HepG2 (cell line): ENCODE results near the gene VPS11. TPM values are rescaled to one million over a fixed set of nuclear protein-coding genes. Genes with fewer than 3 reads are reported as not detected.

Source experiments
- ATAC-seq: fragments of 200-7000 bp; cut with Tn5 transposase; 3 replicates; pipeline ENCODE4 v1.9.1; 2020; ENCODE audit warnings: mild to moderate bottlenecking, moderate library complexity
- BruUV-seq: library from RNA; stranded (reverse); fragments of 400-500 nt; replicated peaks from 2 replicates; lab custom pipeline; 2021; lab: Mats Ljungman, UMichigan
- CTCF ChIA-PET: fragments of 300-600 bp; formaldehyde crosslinking; extraction: SDS; loops from one replicate; lab custom pipeline; 2021; ENCODE audit warnings: low total read pairs, inconsistent platforms, low intra/inter-chr PET ratio; lab: Yijun Ruan, JAX
- POLR2A ChIA-PET: fragments of 350-600 bp; sonication (Branson Sonifier 250); formaldehyde crosslinking; loops from one replicate; lab custom pipeline; 2020; ENCODE audit warnings: antibody characterized with exemption, inconsistent platforms; lab: Yijun Ruan, JAX
- DNase-seq: peaks from one replicate; pipeline ENCODE4 v3.0.0-alpha.2; 2015; ENCODE audit warnings: low spot score
- FAIRE-seq: peaks from 3 replicates; lab custom pipeline; 2011; peaks lifted over from hg19 to GRCh38; lab: Jason Lieb, UNC
- H2AFZ ChIP-seq: one replicate; pipeline ENCODE4 v1.6.1; 2011; ENCODE audit warnings: low read length, inconsistent platforms
- H3K27ac ChIP-seq: fragments of 300-600 bp; 3 replicates; pipeline ENCODE4 v1.8.0; 2011; ENCODE audit warnings: mixed run types, mild to moderate bottlenecking, mixed read lengths, low read length, inconsistent platforms; ENCODE audit not compliant: insufficient read depth; ENCODE audit errors: extremely low read length
- H3K27me3 ChIP-seq, 2 experiments: fragments of 200-600 bp in 1 of 2; 2 replicates in 1 of 2; 3 replicates in 1 of 2; pipeline versions ENCODE4 v1.6.0 to v1.8.0; 2011; ENCODE audit warnings: low read length in 2 of 2, mild to moderate bottlenecking in 2 of 2, moderate library complexity in 2 of 2, inconsistent platforms in 1 of 2; ENCODE audit not compliant: insufficient read depth in 2 of 2, control insufficient read depth in 1 of 2
- H3K36me3 ChIP-seq, 2 experiments: fragments of 200-600 bp in 1 of 2; replicated peaks in 1 of 2; 2 replicates in 1 of 2; 3 replicates in 1 of 2; pipeline versions ENCODE4 v1.5.1 to v1.8.0; 2011; ENCODE audit warnings: low read length in 2 of 2, inconsistent platforms in 1 of 2; ENCODE audit not compliant: insufficient read depth in 2 of 2, control insufficient read depth in 1 of 2
- H3K4me1 ChIP-seq: 2 replicates; pipeline ENCODE4 v1.5.1; 2012; ENCODE audit warnings: low read length, inconsistent platforms; ENCODE audit not compliant: insufficient read depth
- H3K4me2 ChIP-seq: 2 replicates; pipeline ENCODE4 v1.6.0; 2011; ENCODE audit warnings: low read depth, low read length, inconsistent platforms
- H3K4me3 ChIP-seq, 3 experiments: fragments of 200-600 bp in 1 of 3; sonication (generic), shearing (Covaris generic) in 1 of 3; replicated peaks in 1 of 3; 2 replicates each; pipeline ENCODE4 v1.5.1; 2011 to 2016; ENCODE audit warnings: low read length in 3 of 3, inconsistent platforms in 2 of 3, low read depth in 2 of 3, mild to moderate bottlenecking in 2 of 3, control low read depth in 1 of 3, mixed read lengths in 1 of 3; ENCODE audit not compliant: insufficient read depth in 1 of 3
- H3K79me2 ChIP-seq: one replicate; pipeline ENCODE4 v1.6.1; 2011; ENCODE audit warnings: low read length, inconsistent platforms; ENCODE audit not compliant: insufficient read depth
- H3K9ac ChIP-seq: 2 replicates; pipeline ENCODE4 v1.6.0; 2011; ENCODE audit warnings: mild to moderate bottlenecking, low read depth, low read length, inconsistent platforms; ENCODE audit not compliant: insufficient read depth
- H3K9me3 ChIP-seq: 2 replicates; pipeline ENCODE4 v1.5.1; 2012; ENCODE audit warnings: mild to moderate bottlenecking, low read length
- H4K20me1 ChIP-seq: 2 replicates; pipeline ENCODE4 v1.6.0; 2011; ENCODE audit warnings: inconsistent platforms, mild to moderate bottlenecking, low read length, moderate library complexity; ENCODE audit not compliant: insufficient read depth
- FLYWCH1 ChIP-seq: sonication (generic); formaldehyde crosslinking; IDR thresholded peaks from 2 replicates; pipeline ENCODE4 v1.8.1; 2023; ENCODE audit warnings: mild to moderate bottlenecking, missing genetic modification reagents
- IKZF4 ChIP-seq: sonication (generic); formaldehyde crosslinking; IDR thresholded peaks from 2 replicates; pipeline ENCODE4 v1.5.1; 2020; ENCODE audit warnings: borderline replicate concordance, mild to moderate bottlenecking, low read depth, missing genetic modification reagents; ENCODE audit errors: not compliant biosample characterization
- MYNN ChIP-seq: sonication (generic); formaldehyde crosslinking; IDR thresholded peaks from 2 replicates; pipeline ENCODE4 v1.4.0; 2020; ENCODE audit warnings: mild to moderate bottlenecking, low read depth, missing genetic modification reagents
- NFRKB ChIP-seq: fragments of 450-650 bp; IDR thresholded peaks from 2 replicates; pipeline ENCODE4 v1.6.1; 2017
- TSC22D2 ChIP-seq: sonication (generic); formaldehyde crosslinking; IDR thresholded peaks from 2 replicates; pipeline ENCODE4 v1.5.1; 2020; ENCODE audit warnings: missing genetic modification reagents, mild to moderate bottlenecking, borderline replicate concordance
- ZBTB8A ChIP-seq: sonication (generic); formaldehyde crosslinking; IDR thresholded peaks from 2 replicates; pipeline ENCODE4 v1.4.0; 2020; ENCODE audit warnings: mild to moderate bottlenecking, low read depth, missing genetic modification reagents, borderline replicate concordance
- ZMYM2 ChIP-seq: sonication (generic); formaldehyde crosslinking; IDR thresholded peaks from 2 replicates; pipeline ENCODE4 v1.8.0; 2022; ENCODE audit warnings: mild to moderate bottlenecking, missing genetic modification reagents
- ZNF746 ChIP-seq: sonication (generic); formaldehyde crosslinking; IDR thresholded peaks from 2 replicates; pipeline ENCODE4 v1.8.0; 2022; ENCODE audit warnings: mild to moderate bottlenecking, missing genetic modification reagents
- WGBS: methylation state at CpG from one replicate; pipeline ENCODE4 v1.1.6; 2017; ENCODE audit warnings: low lambda C conversion rate; 5-methylcytosine and 5-hydroxymethylcytosine counted together
- in situ Hi-C: cut with HindIII; loops from 2 replicates; pipeline ENCODE4 v1.10.0; 2017; ENCODE audit warnings: low pct_unique_long_range_greater_than_20kb; ENCODE audit not compliant: extremely low pct_ligation_motif_present
- intact Hi-C: fragments of 100-400 bp; cut with micrococcal nuclease; formaldehyde crosslinking; loops from one replicate; pipeline ENCODE4 v1.10.0; 2022; ENCODE audit not compliant: unreplicated experiment
- polyA plus RNA-seq, 8 experiments: library from polyadenylated mRNA; depleted of rRNA in 3 of 8; stranded (reverse) in 7 of 8; unstranded in 1 of 8; fragments of >200 nt; fragmentation: Illumina TruSeq in 4 of 8; extraction: Trizol in 4 of 8; gene quantifications; 2 replicates each; pipeline versions ENCODE4 v1.2.1 to v1.2.3, GENCODE V29; 2011 to 2016; ENCODE audit warnings: low read depth in 4 of 8, missing spikeins in 1 of 8, mixed read lengths in 1 of 8; ENCODE audit not compliant: insufficient read depth in 1 of 8
- total RNA-seq, 5 experiments: library from RNA; depleted of rRNA; stranded (reverse); fragments of >200 nt; fragmentation: Illumina TruSeq; extraction: Trizol; gene quantifications; 2 replicates each; pipeline ENCODE4 v1.2.3, GENCODE V29; 2016; ENCODE audit warnings: low read depth in 1 of 5
- TF ChIP-seq, protein P1 (sequence below): sonication (generic); formaldehyde crosslinking; IDR thresholded peaks from 2 replicates; pipeline ENCODE4 v1.4.0; 2020; ENCODE audit warnings: mild to moderate bottlenecking, missing genetic modification reagents
- TF ChIP-seq, protein P2 (sequence below): sonication (generic); formaldehyde crosslinking; IDR thresholded peaks from 2 replicates; pipeline ENCODE4 v1.8.1; 2023; ENCODE audit warnings: mild to moderate bottlenecking, missing genetic modification reagents
- TF ChIP-seq, protein P3 (sequence below): sonication (generic); formaldehyde crosslinking; IDR thresholded peaks from 2 replicates; pipeline ENCODE4 v1.5.1; 2020; ENCODE audit warnings: mild to moderate bottlenecking, missing genetic modification reagents, moderate library complexity

Gene VPS11
- total and polyA plus RNA-seq, 2 of the 13 experiments (the other 11 are each of a cell fraction or from before 2014, with no cell fraction given) = 13.7 to 21.6 TPM

DNA sequence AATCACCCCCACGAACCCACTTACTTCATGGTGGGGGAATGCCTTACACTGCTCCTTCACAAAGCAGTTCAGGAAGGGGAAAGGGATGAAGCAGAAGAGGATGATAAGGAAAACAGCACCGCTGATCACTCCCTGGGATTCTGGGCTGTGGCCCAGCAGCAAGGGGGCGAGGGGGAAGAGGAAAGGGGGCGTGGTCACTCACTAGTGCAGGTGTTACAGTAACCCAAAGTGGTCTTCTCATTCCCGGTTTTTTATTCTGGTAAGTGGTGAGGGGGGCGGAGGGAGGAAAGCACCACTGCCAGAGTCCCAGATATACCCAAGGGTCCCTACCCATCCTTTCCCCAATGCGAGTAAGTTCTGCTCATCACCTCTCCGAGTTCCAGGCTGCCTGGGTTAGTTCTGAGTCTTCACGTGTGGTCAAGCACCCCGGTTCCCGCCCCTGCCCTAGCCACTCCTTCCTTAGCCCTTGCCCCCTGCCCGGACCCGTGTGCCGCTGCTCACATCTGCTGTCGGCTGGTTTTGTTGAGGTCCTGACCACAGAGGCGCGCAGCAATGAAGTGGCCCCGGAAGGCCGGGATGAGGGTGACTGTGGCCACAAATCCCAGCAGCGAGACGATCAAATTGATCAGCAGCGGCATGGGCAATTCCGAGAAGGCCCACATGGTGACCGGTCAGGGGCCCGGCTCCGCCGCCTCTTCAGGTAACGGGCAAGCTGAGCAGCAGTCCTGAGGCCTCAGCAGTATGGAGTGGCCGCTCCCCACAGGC is 33.6 kb downstream of the VPS11 start:
- Histone ChIP-seq H3K4me2 (peak overlapping the region; percentile 96), H3K9me3 (no peaks in the 10 kb centered on the region), H3K27me3 (no peaks in the 10 kb centered on the region; a peak in 1 of 5 replicates), H3K36me3 (peaks cover 10 to 26% of the 10 kb centered on the region in 2 experiments; a peak in 4 of 5 replicates), H3K4me3 (peak overlapping the region; percentile 77 to 91 (median 86)), H3K4me1 (peaks cover 30% of the 10 kb centered on the region), H3K79me2 (peaks cover 15% of the 10 kb centered on the region), H2AFZ (peak overlapping the region; percentile 94), H3K9ac (peak overlapping the region; percentile 93), H3K27ac (peak overlapping the region; percentile 97), H4K20me1 (no peaks in the 10 kb centered on the region)
- POLR2A ChIA-PET = interaction anchor here (0.7 to 2.0 kb wide), 10 partner anchors 16 to 309 kb away, joined by 3 to 47 read pairs (median 7); partner anchors contain the start of genes CENATAC, HINFP, HMBS and NLRX1
- DNase-seq = peak; percentile 38
- in situ Hi-C loops = no loop called here
- TSS peak; percentile 67 for BruUV-seq
- ATAC-seq = peak; percentile 68
- 2% methylated on average over 12 of the region's 29 CpGs for WGBS
- no peak for FAIRE-seq
- intact Hi-C loops = loop anchor here (2.0 kb wide), 1 partner anchor 20 kb away; the partner anchor contains the start of gene HINFP
- CTCF ChIA-PET = interaction anchor here (1.1 kb wide), 1 partner anchor 33 kb away, joined by 3 read pairs; no protein-coding TSS in a partner anchor
- TF ChIP-seq ZNF746 (CRISPR knock-in tag) = 0 out of 2 replicates have a peak, but pooled peaks have one; percentile 29
- TF ChIP-seq IKZF4 (CRISPR knock-in tag) = no peak
- TF ChIP-seq, protein P1, sequence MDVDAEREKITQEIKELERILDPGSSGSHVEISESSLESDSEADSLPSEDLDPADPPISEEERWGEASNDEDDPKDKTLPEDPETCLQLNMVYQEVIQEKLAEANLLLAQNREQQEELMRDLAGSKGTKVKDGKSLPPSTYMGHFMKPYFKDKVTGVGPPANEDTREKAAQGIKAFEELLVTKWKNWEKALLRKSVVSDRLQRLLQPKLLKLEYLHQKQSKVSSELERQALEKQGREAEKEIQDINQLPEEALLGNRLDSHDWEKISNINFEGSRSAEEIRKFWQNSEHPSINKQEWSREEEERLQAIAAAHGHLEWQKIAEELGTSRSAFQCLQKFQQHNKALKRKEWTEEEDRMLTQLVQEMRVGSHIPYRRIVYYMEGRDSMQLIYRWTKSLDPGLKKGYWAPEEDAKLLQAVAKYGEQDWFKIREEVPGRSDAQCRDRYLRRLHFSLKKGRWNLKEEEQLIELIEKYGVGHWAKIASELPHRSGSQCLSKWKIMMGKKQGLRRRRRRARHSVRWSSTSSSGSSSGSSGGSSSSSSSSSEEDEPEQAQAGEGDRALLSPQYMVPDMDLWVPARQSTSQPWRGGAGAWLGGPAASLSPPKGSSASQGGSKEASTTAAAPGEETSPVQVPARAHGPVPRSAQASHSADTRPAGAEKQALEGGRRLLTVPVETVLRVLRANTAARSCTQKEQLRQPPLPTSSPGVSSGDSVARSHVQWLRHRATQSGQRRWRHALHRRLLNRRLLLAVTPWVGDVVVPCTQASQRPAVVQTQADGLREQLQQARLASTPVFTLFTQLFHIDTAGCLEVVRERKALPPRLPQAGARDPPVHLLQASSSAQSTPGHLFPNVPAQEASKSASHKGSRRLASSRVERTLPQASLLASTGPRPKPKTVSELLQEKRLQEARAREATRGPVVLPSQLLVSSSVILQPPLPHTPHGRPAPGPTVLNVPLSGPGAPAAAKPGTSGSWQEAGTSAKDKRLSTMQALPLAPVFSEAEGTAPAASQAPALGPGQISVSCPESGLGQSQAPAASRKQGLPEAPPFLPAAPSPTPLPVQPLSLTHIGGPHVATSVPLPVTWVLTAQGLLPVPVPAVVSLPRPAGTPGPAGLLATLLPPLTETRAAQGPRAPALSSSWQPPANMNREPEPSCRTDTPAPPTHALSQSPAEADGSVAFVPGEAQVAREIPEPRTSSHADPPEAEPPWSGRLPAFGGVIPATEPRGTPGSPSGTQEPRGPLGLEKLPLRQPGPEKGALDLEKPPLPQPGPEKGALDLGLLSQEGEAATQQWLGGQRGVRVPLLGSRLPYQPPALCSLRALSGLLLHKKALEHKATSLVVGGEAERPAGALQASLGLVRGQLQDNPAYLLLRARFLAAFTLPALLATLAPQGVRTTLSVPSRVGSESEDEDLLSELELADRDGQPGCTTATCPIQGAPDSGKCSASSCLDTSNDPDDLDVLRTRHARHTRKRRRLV = no peak
- TF ChIP-seq, protein P2, sequence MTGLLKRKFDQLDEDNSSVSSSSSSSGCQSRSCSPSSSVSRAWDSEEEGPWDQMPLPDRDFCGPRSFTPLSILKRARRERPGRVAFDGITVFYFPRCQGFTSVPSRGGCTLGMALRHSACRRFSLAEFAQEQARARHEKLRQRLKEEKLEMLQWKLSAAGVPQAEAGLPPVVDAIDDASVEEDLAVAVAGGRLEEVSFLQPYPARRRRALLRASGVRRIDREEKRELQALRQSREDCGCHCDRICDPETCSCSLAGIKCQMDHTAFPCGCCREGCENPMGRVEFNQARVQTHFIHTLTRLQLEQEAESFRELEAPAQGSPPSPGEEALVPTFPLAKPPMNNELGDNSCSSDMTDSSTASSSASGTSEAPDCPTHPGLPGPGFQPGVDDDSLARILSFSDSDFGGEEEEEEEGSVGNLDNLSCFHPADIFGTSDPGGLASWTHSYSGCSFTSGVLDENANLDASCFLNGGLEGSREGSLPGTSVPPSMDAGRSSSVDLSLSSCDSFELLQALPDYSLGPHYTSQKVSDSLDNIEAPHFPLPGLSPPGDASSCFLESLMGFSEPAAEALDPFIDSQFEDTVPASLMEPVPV (CRISPR knock-in tag) = 0 out of 2 replicates have a peak, but pooled peaks have one; percentile 2
- TF ChIP-seq ZBTB8A (CRISPR knock-in tag) = no peak
- TF ChIP-seq, protein P3, sequence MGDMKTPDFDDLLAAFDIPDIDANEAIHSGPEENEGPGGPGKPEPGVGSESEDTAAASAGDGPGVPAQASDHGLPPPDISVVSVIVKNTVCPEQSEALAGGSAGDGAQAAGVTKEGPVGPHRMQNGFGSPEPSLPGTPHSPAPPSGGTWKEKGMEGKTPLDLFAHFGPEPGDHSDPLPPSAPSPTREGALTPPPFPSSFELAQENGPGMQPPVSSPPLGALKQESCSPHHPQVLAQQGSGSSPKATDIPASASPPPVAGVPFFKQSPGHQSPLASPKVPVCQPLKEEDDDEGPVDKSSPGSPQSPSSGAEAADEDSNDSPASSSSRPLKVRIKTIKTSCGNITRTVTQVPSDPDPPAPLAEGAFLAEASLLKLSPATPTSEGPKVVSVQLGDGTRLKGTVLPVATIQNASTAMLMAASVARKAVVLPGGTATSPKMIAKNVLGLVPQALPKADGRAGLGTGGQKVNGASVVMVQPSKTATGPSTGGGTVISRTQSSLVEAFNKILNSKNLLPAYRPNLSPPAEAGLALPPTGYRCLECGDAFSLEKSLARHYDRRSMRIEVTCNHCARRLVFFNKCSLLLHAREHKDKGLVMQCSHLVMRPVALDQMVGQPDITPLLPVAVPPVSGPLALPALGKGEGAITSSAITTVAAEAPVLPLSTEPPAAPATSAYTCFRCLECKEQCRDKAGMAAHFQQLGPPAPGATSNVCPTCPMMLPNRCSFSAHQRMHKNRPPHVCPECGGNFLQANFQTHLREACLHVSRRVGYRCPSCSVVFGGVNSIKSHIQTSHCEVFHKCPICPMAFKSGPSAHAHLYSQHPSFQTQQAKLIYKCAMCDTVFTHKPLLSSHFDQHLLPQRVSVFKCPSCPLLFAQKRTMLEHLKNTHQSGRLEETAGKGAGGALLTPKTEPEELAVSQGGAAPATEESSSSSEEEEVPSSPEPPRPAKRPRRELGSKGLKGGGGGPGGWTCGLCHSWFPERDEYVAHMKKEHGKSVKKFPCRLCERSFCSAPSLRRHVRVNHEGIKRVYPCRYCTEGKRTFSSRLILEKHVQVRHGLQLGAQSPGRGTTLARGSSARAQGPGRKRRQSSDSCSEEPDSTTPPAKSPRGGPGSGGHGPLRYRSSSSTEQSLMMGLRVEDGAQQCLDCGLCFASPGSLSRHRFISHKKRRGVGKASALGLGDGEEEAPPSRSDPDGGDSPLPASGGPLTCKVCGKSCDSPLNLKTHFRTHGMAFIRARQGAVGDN = peak; percentile 82
- no peak for TF ChIP-seq NFRKB
- TF ChIP-seq FLYWCH1 (CRISPR knock-in tag) = no peak
- TF ChIP-seq TSC22D2 (CRISPR knock-in tag) = peak; percentile 14; the same call in 1 of the 2 replicates
- no peak for TF ChIP-seq MYNN (CRISPR knock-in tag)
- TF ChIP-seq ZMYM2 = no peak
